HK-2 (cell line): ENCODE measurements around the gene ZSWIM7.
"Not testable (repeated sequence)": the region's sequence is repeated elsewhere in the genome, so short reads cannot be mapped to it uniquely, and the experiment has no call there.

Experiments used
- DNase-seq: peaks from one replicate; pipeline ENCODE4 v3.0.0-alpha.2; 2018; ENCODE audit not compliant: unreplicated experiment

The ZSWIM7 gene

DNA sequence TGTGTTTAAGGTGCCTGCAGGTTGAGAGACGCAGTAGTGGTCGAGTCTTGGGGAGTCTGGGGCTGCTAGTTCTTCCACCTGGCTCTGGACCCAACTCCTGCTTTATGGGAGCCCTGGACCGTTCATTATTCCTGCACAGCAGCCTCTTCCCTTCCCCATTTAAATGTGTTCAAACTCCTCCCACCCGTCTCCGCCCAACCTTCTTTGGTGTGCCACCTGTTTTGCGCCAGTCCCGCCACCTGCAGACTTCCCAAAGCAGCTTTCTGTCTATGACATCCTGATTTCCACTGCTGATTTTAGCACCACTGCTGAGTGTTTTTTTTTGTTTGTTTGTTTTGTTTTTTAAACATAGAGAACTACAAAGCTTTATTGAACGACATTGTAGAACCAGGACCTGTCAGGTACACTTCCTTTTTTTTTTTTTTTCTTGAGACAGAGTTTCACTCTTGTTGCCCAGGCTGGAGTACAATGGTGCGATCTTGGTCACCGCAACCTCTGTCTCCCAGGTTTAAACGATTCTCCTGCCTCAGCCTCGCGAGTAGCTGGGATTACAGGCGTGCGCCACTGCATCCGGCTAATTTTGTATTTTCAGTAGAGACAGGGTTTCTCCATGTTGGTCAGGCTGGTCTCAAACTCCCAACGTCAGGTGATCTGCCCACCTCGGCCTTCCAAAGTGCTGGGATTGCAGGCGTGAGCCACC lies 41.7 kb downstream of the ZSWIM7 start:
- no peak for DNase-seq

DNA sequence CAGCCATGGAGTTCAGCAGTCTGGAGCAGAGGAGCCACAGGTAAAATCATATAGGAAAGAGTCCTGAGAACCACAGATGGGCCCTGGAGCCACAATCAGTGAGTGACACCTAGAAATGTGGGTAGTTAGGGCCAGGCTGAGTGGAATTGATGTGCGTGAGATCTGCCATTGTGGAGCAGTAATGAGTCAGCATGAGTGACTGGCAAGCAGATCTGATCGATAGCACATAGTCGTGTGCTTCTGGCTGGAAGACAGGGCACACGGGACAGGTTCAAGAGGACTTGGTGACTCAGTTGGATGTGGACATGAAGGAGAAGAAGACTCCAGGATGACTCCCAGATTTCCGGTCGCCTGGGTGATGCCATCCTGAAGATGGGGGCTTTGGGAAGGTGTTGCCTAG lies 42.3 kb downstream of the ZSWIM7 start:
- DNase-seq = no peak

DNA sequence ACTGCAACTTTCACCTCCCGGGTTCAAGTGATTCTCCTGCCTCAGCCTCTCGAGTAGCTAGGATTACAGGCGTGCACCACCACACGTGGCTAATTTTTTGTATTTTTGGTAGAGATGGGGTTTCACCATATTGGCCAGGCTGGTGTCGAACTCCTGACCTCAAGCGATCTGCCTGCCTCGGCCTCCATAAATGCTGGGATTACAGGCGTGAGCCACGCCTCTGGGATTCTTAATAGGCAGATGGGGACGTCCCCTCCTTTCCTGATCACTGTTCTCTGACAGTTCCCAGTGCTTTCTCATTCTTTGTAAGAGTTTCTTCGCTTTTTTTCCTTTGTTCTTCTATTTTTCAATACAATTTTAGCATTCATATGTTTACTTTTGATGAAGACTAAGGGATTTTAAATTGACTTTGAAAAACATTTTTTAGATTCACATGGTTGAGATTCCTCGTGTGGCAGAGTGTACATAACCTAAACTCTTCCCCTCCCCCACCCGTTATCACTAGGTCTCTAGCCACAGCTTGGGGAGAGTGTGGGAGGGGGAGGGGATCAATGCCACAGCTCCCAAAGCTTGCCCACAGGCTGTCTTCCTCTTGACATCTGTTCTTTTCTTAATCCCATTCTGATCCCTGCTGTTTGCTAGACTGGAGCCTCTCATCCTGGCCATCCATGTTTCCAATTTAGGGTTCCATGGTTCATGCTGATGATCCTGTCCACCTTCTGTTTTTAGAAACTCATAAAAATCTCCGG lies 43.5 kb downstream of the ZSWIM7 start:
- no peak for DNase-seq

DNA sequence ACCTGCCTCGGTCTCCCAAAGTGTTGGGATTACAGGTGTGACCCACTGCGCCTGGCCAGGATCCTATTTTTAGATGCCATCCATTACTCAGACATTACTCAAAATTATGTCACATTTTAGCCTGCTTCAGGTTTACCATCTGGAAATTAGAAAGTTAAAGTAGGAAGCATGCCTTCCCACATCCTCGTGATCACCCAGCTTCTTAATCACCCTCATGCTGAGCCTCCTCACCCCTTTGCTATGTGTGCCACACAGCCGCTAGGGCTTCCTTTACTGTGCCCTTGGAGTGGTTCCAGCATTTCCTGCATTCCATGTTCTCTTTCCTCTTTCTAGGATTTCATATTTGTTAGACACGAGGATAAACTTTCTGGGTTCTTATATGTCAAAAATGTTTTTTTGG lies 45.3 kb downstream of the ZSWIM7 start:
- DNase-seq = peak; percentile 74

DNA sequence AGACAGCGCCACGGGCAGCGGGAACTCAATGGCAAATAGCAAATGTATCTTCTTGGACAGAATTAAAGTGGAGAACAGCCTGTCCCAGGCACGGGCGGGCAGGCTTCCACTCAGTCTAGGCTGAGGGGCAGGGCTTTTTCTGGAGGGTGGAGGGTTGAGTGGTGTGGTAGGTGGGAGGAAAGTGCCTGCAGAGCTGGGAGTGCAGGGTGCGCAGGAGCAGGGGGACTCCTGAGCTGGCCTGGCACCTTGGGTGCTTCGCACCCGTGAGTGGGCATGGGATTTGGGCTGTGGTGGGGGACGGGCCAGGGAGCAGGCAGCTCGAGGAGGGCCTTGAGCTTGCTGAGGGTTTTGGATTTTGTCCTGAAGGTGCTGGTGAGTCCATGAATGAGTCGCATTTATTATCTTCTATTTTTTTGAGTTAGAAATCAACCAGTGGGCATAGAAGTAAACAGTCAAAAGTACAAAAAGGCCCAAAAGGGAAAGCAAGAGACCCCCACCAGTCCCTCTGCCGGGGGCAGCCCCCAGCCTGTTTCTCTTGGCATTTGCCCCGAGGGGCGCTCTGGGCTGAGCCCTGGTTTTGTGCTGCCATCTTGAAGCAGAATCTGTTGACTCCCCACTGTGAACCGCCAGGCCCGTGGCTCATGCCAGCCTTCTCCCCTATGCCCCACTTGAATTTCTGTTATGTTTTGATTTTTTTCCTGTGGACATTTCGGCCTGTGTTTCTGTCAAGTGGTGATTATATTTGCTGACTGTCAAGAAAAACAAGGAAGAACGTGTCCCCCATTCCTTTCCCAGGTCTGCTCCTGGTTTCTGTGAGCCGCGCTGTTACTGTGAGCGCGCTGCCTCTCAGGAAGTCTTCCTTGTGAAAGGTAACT lies 46.4 kb downstream of the ZSWIM7 start:
- no peak for DNase-seq

DNA sequence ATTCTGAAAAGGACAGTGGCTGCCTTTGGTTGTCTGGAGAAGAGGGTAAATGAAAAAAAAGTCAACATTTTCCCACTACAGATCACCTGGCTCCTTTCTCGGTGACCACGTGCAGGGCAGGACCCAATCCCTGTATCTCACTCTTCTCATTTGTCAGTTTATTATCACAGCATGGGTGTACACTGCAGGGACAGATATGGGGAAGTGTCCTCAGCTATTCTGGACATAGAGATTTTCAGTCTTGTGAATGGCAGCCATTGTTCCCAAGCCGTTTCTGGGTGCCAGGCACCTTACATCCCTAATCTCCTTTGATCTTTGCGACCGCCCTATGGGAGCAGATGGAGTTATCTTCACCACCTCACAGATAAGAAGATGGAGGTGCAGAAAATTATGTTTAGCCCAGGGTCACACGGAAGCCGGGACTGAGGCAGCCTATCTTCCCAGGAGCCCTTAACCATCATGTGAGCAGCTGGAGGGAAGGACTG lies 47.4 kb downstream of the ZSWIM7 start:
- DNase-seq = no peak

DNA sequence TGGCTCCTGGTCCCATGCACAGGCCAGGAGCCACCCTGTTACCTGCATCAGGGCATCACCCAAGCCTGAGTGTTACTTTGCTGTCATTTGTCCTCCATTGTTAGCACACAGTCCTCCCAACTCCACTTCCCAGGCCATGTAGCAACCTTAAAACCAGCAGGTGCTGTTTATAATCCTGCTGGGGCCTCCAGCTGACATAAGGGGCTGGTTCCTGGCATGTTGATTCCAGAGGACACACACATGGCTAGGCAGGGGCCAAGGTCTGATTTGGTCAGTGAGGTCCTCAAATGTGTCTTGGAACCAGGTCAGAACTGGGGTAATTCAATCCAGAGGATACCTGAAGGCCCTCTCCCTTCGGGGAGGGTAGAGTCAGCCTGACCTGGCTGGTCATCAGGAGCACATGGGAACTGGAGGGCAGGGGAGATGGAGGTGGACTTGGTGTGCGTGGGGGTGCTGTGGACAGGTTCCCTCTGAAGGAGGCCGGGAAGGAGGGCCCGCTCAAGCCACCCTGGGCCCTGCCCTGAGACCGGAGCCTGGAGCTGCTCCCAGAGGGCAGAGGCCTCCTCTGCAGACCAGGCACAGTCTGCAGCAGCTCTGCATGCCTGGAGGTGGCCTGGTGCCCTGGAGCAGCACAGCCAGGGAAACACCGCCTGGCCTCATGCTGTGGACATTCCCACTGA lies 48.0 kb downstream of the ZSWIM7 start:
- no peak for DNase-seq

DNA sequence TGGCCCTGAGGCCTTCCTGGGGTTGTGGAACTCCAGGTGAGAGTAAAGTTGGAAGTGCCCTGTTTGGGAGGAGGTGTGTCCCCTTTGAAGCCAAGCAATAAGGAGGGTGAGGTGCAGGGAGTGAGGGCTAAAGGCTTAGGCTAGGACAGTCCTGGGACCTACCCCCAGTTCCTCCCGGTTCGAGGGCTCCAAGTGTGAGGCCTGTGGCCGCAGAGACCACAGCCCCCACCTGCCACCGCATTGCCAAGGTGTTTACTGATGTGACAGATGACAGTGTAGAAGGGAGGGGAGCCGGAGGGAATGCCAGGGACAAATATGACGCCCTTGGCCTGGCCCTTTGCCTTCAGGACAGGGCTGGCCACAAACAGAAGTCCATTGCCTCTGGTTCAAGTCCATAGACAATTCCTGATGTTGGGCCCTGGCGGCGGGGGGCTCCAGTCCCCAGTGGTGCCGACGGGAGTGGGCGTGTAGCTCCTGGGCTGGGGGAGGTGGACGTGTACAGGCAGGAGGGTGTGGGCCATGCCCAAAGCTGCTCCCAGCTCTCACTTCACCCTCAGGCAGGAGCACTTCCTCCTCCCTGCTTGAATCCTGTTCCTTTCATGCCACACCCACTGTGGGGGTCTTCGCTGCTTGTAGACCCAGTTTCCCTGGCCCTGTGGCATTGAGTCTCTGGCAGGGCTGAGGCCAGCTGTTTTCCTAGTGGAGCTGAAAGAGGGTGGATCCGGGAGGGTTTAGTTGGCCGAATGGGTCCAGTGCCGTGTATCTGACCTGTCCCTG lies 51.3 kb downstream of the ZSWIM7 start:
- no peak for DNase-seq

DNA sequence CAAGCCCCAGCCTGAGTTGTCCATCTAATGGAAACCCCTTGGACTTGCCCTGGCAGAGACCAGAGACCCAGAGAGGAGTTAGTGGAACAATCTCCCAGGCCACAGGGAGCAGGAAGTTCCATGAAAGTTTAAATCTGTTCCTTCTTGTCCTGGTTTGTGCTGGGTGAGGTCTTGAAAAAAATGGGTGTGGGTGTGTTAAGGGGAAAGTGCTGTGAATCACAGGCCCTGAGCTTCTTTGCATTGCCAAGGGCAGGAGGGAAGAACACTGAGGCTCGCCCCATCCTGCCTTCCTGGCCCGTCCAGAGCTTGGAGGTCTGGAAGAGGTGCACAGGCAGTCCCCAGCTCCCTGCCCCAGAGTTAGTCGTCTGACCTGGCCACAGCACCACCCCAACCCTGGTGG lies 52.2 kb downstream of the ZSWIM7 start:
- DNase-seq = no peak

DNA sequence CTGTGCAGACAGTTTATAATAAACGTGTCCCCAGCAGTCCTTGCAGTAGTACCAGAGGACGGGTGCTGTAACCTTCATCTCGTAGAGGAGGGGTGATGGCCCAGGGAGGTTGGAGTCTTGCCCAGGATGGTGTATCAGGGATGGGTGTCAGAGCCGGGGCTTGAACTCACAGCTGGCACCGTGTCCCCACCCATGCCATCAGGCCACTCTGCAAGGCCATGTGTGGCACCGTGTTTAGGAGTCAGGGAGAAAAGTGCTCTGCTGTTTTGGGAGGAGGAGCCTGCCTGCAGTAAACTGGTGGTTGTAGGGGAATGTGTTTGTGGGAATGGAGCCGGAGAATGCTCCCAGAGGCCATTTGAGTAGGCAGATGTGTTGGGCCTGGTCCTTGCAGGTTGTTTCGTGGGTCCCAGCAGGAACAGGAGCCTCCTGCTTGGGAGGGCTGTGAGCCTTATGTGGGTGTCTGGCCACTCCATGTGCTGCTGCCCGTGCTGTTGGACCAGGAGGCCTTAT lies 52.8 kb downstream of the ZSWIM7 start:
- DNase-seq = no peak

DNA sequence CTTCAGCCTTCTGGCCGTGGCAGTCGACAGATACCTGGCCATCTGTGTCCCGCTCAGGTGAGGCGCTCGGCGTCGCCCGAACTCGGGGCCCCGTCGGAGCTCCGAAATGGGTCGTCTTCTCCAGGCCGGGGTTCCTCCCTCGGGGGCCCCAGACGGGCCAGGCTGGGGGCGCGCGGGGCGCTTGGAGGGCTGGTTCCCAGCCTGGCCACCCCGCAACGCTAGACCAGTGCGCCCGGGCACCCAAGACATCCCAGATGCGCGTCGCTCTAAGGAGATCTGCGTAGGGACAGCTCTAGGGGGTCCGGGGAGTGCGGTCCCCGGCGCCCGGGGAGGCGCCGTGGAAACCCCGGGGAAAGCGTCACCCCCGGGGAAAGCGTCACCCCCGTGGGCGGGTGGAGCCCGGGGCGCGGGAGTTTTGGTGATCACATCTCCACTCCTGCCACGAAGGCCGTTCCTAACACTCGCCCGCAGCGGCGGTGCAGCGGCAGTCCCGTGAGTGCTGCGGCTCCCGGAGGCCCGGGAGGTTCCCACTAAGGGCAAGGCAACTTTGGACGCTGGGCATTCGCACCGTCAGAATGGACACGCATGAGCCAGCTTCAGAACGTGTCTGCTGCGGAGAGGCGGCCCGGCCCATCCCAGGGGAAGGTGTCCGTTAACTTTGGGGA lies 53.8 kb downstream of the ZSWIM7 start:
- no peak for DNase-seq

DNA sequence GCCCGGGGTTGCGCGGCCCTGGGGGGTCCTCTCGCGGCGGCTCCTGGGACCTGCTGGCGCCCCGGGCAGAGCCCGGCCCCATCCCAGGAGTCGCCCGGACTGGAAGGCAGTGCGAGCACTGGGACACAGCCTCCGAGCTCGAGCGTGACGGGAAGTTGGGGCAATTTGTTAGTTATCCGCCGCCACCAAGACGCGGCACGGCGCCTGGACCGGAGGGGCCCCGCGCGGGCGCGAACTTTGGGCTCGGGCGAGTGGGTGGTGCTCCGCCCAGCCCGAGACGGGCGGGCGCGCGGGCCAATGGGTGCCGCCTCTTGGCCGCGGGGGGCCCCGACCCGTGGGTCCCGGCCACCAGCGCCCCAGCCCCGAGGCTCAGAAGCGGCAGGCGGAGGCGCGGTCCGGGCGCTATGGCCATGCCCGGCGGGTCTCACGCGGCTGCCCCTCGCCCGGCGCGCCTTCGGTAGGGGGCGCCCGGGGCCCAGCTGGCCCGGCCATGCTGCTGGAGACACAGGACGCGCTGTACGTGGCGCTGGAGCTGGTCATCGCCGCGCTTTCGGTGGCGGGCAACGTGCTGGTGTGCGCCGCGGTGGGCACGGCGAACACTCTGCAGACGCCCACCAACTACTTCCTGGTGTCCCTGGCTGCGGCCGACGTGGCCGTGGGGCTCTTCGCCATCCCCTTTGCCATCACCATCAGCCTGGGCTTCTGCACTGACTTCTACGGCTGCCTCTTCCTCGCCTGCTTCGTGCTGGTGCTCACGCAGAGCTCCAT lies 54.6 kb downstream of the ZSWIM7 start, which contains the start of gene ADORA2B:
TSS of gene ADORA2B (plus strand) at position 372 of the 768 bp plus-strand sequence. CDS start at position 491, 119 bp downstream.
- DNase-seq = peak; percentile 76

DNA sequence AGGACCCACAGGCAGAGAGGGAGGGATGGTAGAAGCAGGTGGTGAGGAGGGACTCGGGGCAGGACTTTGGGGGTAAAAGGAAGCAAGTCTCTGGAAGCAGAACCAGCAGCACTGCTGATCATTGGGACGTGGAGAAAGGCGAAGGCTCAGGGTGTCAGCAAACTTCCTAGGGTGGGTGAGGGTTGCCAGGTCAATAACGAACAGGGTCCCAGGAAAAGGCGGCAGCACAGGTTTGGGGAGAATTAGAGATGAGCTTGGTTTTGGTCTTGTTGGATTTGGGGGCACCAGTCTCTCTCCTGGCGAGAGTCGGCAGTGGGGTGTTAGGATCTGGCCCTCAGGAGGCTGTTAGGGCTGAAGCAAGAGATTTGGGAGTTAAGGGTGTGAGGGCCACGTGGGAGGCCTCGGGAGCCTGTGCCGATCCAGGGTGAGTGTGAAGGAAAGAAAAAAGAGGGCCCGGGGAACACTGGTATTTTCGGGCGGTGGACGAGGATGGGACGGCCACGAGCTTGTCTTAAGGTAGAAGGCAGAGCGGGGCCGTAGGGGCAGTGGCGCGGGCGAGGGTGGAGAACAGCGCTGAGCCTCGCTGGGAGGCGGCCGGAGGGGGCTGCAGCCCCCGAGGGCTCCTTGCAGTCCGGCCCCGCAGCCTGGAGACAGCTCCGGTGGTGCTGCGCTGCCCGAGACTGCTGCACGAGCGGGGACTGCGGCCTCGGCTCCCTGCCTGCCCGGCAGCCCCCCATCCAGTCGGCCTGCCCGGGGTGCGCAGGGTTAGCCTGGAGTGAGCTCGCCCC lies 55.3 kb downstream of the ZSWIM7 start:
- DNase-seq = no peak

DNA sequence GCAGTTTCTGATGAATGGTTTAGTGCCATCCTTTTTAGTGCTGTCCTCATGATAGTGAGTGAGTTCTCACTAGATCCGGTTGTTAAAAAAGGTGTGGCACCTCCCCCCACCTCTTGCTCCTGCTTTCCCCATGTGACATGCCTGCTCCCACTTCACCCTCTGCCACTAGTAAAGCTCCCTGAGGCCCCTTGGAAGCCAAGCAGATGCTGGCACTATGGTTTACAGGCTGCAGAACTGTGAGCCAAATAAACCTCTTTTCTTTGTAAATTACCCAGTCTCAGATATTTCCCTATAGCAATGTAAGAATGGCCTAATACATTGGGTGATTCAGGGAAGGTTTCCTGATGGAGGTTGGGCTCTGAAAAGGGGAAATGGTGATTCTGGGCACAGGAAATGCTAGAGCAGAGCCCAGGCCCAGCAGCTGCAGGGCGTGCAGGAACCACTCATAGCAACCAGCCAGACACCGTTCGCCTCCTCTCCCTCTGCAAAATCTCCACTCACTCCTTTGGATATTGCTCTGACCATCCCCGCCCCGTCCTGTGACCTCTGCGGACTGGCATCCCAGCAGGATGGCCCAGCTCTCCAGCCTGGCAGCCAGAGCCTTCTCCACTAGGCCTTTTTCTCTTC lies 57.2 kb downstream of the ZSWIM7 start:
- no peak for DNase-seq

DNA sequence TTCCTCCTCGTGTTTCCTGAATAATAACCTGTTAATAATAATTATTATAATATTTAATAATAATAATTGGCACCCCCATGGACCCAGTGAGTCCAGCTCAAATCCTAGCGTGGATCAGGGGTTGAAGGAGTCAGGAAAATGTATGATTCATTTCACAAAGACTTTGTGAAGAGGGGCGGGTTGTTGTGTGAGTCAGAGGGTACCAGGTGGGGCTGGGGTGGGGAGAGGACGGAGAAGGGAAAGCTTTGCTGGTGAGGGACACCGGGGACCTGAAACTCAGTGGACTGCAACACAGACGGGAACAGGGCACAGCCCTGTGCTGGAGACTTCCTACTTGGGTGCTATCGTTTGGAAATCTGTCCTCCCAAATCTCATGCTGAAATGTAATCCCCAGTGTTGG lies 57.7 kb downstream of the ZSWIM7 start:
- no peak for DNase-seq

DNA sequence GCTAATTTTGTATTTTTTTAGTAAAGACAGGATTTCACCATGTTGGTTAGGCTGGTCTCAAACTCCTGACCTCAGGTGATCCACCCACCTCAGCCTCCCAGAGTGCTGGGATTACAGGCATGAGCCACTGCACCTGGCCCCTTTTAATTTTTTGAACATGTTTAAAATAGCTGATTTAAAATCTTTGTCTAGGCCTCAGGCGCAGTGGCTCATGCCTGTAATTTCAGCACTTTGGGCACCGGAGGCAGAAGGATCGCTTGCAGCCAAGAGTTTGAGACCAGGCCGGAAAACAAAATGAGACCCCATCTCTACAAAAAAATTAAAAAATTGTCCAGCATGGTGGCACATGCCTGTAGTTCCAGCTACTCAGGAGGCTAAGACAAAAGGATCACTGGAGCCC lies 63.0 kb downstream of the ZSWIM7 start:
- not testable (repeated sequence) for DNase-seq

DNA sequence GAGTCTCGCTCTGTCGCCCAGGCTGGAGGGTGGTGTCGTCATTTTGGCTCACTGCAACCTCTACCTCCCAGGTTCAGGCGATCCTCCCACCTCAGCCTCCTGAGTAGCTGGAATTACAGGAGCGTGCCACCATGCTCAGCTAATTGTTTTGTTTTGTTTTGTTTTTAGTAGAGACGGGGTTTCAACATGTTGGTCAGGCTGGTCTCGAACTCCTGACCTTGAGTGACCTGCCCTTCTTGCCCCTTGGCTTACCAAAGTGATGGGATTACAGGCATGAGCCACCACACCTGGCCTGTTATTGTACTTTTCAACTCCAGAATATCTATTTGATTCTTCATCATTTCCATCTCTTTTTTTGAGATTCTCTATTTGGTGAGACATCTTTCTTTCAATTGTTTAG lies 63.6 kb downstream of the ZSWIM7 start:
- no peak for DNase-seq

DNA sequence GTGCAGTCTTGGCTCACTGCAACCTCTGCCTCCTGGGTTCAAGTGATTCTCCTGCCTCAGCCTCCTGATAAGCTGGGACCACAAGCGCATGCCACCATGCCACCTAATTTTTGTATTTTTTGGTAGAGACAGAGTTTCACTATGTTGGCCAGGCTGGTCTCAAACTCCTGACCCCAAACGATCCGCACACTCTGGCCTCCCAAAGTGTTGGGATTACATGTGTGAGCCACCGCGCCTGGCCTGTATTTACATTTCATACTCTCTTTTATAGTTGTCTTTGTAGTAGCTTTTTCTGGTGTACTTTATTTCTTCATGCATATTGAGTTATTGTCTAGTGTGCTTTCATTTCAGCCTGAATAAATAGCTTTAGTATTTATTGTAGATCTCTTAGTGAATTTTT lies 64.6 kb downstream of the ZSWIM7 start:
- no peak for DNase-seq
